ENCODE results near the gene KRTAP4-9. TPM values are rescaled to one million over a fixed set of nuclear protein-coding genes. Genes with fewer than 3 reads are reported as not detected.

KRTAP4-9 gene
- total and polyA plus RNA-seq, 9 of the 15 experiments (the other 6 are each of a cell fraction or from before 2014, with no cell fraction given) = not detected

Other genes starting within 250 kb of the KRTAP4-9 start
Only the 7 nearest of the 39 such genes appear.
- not detected in 2 replicates for gene KRTAP2-4, start 39.5 kb upstream of the KRTAP4-9 start, total RNA-seq (2014; rRNA removed)
- not detected in 2 replicates for gene KRTAP2-4, start 39.5 kb upstream of the KRTAP4-9 start, total RNA-seq (2014; rRNA removed; fragmentation: Illumina TruSeq; extraction: Trizol)
- gene KRTAP2-4, start 39.5 kb upstream of the KRTAP4-9 start, total RNA-seq (2015; rRNA removed; fragmentation: Illumina TruSeq; extraction: Trizol) = not detected in 2 replicates
- not detected in 2 replicates for gene KRTAP2-4, start 39.5 kb upstream of the KRTAP4-9 start, total RNA-seq (2021)
- not detected in 2 replicates for gene KRTAP2-4, start 39.5 kb upstream of the KRTAP4-9 start, polyA plus RNA-seq (2011; rRNA removed)
- not detected in 2 replicates for gene KRTAP2-4, start 39.5 kb upstream of the KRTAP4-9 start, polyA plus RNA-seq (2014; fragmentation: Illumina TruSeq; extraction: Trizol)
- gene KRTAP2-4, start 39.5 kb upstream of the KRTAP4-9 start, polyA plus RNA-seq (2014; fragmentation: Nextera tagmentation; extraction: Ambion mirVana) = not detected
- gene KRTAP2-4, start 39.5 kb upstream of the KRTAP4-9 start, polyA plus RNA-seq (2014; rRNA removed) = not detected in 2 replicates
- not detected in 2 replicates for gene KRTAP4-7, start 21.2 kb upstream of the KRTAP4-9 start, total RNA-seq (2014; rRNA removed)
- not detected in 2 replicates for gene KRTAP4-7, start 21.2 kb upstream of the KRTAP4-9 start, total RNA-seq (2014; rRNA removed; fragmentation: Illumina TruSeq; extraction: Trizol)
- not detected in 2 replicates for gene KRTAP4-7, start 21.2 kb upstream of the KRTAP4-9 start, total RNA-seq (2015; rRNA removed; fragmentation: Illumina TruSeq; extraction: Trizol)
- gene KRTAP4-7, start 21.2 kb upstream of the KRTAP4-9 start, total RNA-seq (2021) = not detected in 2 replicates
- not detected in 2 replicates for gene KRTAP4-7, start 21.2 kb upstream of the KRTAP4-9 start, polyA plus RNA-seq (2011; rRNA removed)
- not detected in 2 replicates for gene KRTAP4-7, start 21.2 kb upstream of the KRTAP4-9 start, polyA plus RNA-seq (2014; fragmentation: Illumina TruSeq; extraction: Trizol)
- gene KRTAP4-7, start 21.2 kb upstream of the KRTAP4-9 start, polyA plus RNA-seq (2014; fragmentation: Nextera tagmentation; extraction: Ambion mirVana) = not detected
- gene KRTAP4-7, start 21.2 kb upstream of the KRTAP4-9 start, polyA plus RNA-seq (2014; rRNA removed) = not detected in 2 replicates
- not detected in 2 replicates for gene KRTAP4-8, start 7.2 kb upstream of the KRTAP4-9 start, total RNA-seq (2014; rRNA removed)
- not detected in 2 replicates for gene KRTAP4-8, start 7.2 kb upstream of the KRTAP4-9 start, total RNA-seq (2014; rRNA removed; fragmentation: Illumina TruSeq; extraction: Trizol)
- not detected in 2 replicates for gene KRTAP4-8, start 7.2 kb upstream of the KRTAP4-9 start, total RNA-seq (2015; rRNA removed; fragmentation: Illumina TruSeq; extraction: Trizol)
- not detected in 2 replicates for gene KRTAP4-8, start 7.2 kb upstream of the KRTAP4-9 start, total RNA-seq (2021)
- gene KRTAP4-8, start 7.2 kb upstream of the KRTAP4-9 start, polyA plus RNA-seq (2011; rRNA removed) = not detected in 2 replicates
- not detected in 2 replicates for gene KRTAP4-8, start 7.2 kb upstream of the KRTAP4-9 start, polyA plus RNA-seq (2014; fragmentation: Illumina TruSeq; extraction: Trizol)
- gene KRTAP4-8, start 7.2 kb upstream of the KRTAP4-9 start, polyA plus RNA-seq (2014; fragmentation: Nextera tagmentation; extraction: Ambion mirVana) = not detected
- not detected in 2 replicates for gene KRTAP4-8, start 7.2 kb upstream of the KRTAP4-9 start, polyA plus RNA-seq (2014; rRNA removed)
- not detected in 2 replicates for gene KRTAP4-16, start 3.2 kb upstream of the KRTAP4-9 start, total RNA-seq (2014; rRNA removed)
- not detected in 2 replicates for gene KRTAP4-16, start 3.2 kb upstream of the KRTAP4-9 start, total RNA-seq (2014; rRNA removed; fragmentation: Illumina TruSeq; extraction: Trizol)
- gene KRTAP4-16, start 3.2 kb upstream of the KRTAP4-9 start, total RNA-seq (2015; rRNA removed; fragmentation: Illumina TruSeq; extraction: Trizol) = not detected in 2 replicates
- not detected in 2 replicates for gene KRTAP4-16, start 3.2 kb upstream of the KRTAP4-9 start, total RNA-seq (2021)
- not detected in 2 replicates for gene KRTAP4-16, start 3.2 kb upstream of the KRTAP4-9 start, polyA plus RNA-seq (2011; rRNA removed)
- gene KRTAP4-16, start 3.2 kb upstream of the KRTAP4-9 start, polyA plus RNA-seq (2014; fragmentation: Illumina TruSeq; extraction: Trizol) = not detected in 2 replicates
- gene KRTAP4-16, start 3.2 kb upstream of the KRTAP4-9 start, polyA plus RNA-seq (2014; fragmentation: Nextera tagmentation; extraction: Ambion mirVana) = not detected
- gene KRTAP4-16, start 3.2 kb upstream of the KRTAP4-9 start, polyA plus RNA-seq (2014; rRNA removed) = not detected in 2 replicates
- gene KRTAP4-11, start 13.0 kb downstream of the KRTAP4-9 start, total RNA-seq (2014; rRNA removed) = not detected in 2 replicates
- not detected in 2 replicates for gene KRTAP4-11, start 13.0 kb downstream of the KRTAP4-9 start, total RNA-seq (2014; rRNA removed; fragmentation: Illumina TruSeq; extraction: Trizol)
- gene KRTAP4-11, start 13.0 kb downstream of the KRTAP4-9 start, total RNA-seq (2015; rRNA removed; fragmentation: Illumina TruSeq; extraction: Trizol) = not detected in 2 replicates
- not detected in 2 replicates for gene KRTAP4-11, start 13.0 kb downstream of the KRTAP4-9 start, total RNA-seq (2021)
- gene KRTAP4-11, start 13.0 kb downstream of the KRTAP4-9 start, polyA plus RNA-seq (2011; rRNA removed) = not detected in 2 replicates
- not detected in 2 replicates for gene KRTAP4-11, start 13.0 kb downstream of the KRTAP4-9 start, polyA plus RNA-seq (2014; fragmentation: Illumina TruSeq; extraction: Trizol)
- gene KRTAP4-11, start 13.0 kb downstream of the KRTAP4-9 start, polyA plus RNA-seq (2014; fragmentation: Nextera tagmentation; extraction: Ambion mirVana) = not detected
- gene KRTAP4-11, start 13.0 kb downstream of the KRTAP4-9 start, polyA plus RNA-seq (2014; rRNA removed) = not detected in 2 replicates
- gene KRTAP4-12, start 18.8 kb downstream of the KRTAP4-9 start, total RNA-seq (2014; rRNA removed) = not detected in 2 replicates
- gene KRTAP4-12, start 18.8 kb downstream of the KRTAP4-9 start, total RNA-seq (2014; rRNA removed; fragmentation: Illumina TruSeq; extraction: Trizol) = not detected in 2 replicates
- not detected in 2 replicates for gene KRTAP4-12, start 18.8 kb downstream of the KRTAP4-9 start, total RNA-seq (2015; rRNA removed; fragmentation: Illumina TruSeq; extraction: Trizol)
- gene KRTAP4-12, start 18.8 kb downstream of the KRTAP4-9 start, total RNA-seq (2021) = not detected in 2 replicates
- gene KRTAP4-12, start 18.8 kb downstream of the KRTAP4-9 start, polyA plus RNA-seq (2011; rRNA removed) = not detected in 2 replicates
- gene KRTAP4-12, start 18.8 kb downstream of the KRTAP4-9 start, polyA plus RNA-seq (2014; fragmentation: Illumina TruSeq; extraction: Trizol) = not detected in 2 replicates
- not detected for gene KRTAP4-12, start 18.8 kb downstream of the KRTAP4-9 start, polyA plus RNA-seq (2014; fragmentation: Nextera tagmentation; extraction: Ambion mirVana)
- not detected in 2 replicates for gene KRTAP4-12, start 18.8 kb downstream of the KRTAP4-9 start, polyA plus RNA-seq (2014; rRNA removed)
- not detected in 2 replicates for gene KRTAP4-6, start 35.2 kb downstream of the KRTAP4-9 start, total RNA-seq (2014; rRNA removed)
- not detected in 2 replicates for gene KRTAP4-6, start 35.2 kb downstream of the KRTAP4-9 start, total RNA-seq (2014; rRNA removed; fragmentation: Illumina TruSeq; extraction: Trizol)
- not detected in 2 replicates for gene KRTAP4-6, start 35.2 kb downstream of the KRTAP4-9 start, total RNA-seq (2015; rRNA removed; fragmentation: Illumina TruSeq; extraction: Trizol)
- not detected in 2 replicates for gene KRTAP4-6, start 35.2 kb downstream of the KRTAP4-9 start, total RNA-seq (2021)
- not detected in 2 replicates for gene KRTAP4-6, start 35.2 kb downstream of the KRTAP4-9 start, polyA plus RNA-seq (2011; rRNA removed)
- not detected in 2 replicates for gene KRTAP4-6, start 35.2 kb downstream of the KRTAP4-9 start, polyA plus RNA-seq (2014; fragmentation: Illumina TruSeq; extraction: Trizol)
- not detected for gene KRTAP4-6, start 35.2 kb downstream of the KRTAP4-9 start, polyA plus RNA-seq (2014; fragmentation: Nextera tagmentation; extraction: Ambion mirVana)
- not detected in 2 replicates for gene KRTAP4-6, start 35.2 kb downstream of the KRTAP4-9 start, polyA plus RNA-seq (2014; rRNA removed)